Fibroblast of lung (primary cell): ENCODE measurements around the gene VSIG10L2. TPM values are rescaled to one million over a fixed set of nuclear protein-coding genes. Genes with fewer than 3 reads are reported as not detected.

Experiments used
- DNase-seq, 2 donors: peaks; one replicate each; pipeline versions ENCODE4 v3.0.0 to v3.0.0-alpha.2; 2010; ENCODE audit warnings: low read depth in 2 of 2
- H2AFZ ChIP-seq: 2 replicates; pipeline ENCODE4 v1.5.1; 2012; ENCODE audit warnings: low read length, control low read depth, inconsistent platforms
- H3K27ac ChIP-seq: 2 replicates; pipeline ENCODE4 v1.5.1; 2011; ENCODE audit warnings: low read length, control low read depth; ENCODE audit not compliant: insufficient read depth
- H3K27me3 ChIP-seq: 2 replicates; pipeline ENCODE4 v1.5.1; 2011; ENCODE audit warnings: mild to moderate bottlenecking, low read length; ENCODE audit not compliant: control insufficient read depth, insufficient read depth
- H3K36me3 ChIP-seq: 2 replicates; pipeline ENCODE4 v1.5.1; 2011; ENCODE audit warnings: low read length; ENCODE audit not compliant: control insufficient read depth, insufficient read depth
- H3K4me1 ChIP-seq: 2 replicates; pipeline ENCODE4 v1.5.1; 2011; ENCODE audit warnings: low read length; ENCODE audit not compliant: control insufficient read depth, insufficient read depth; ENCODE audit errors: extremely low read depth
- H3K4me2 ChIP-seq: 2 replicates; pipeline ENCODE4 v1.5.1; 2011; ENCODE audit warnings: low read length, control low read depth; ENCODE audit not compliant: insufficient read depth; ENCODE audit errors: extremely low read depth
- H3K4me3 ChIP-seq, 4 experiments: fragments of 200-600 bp in 1 of 4; sonication (generic) in 1 of 4; replicated peaks in 1 of 4; 2 replicates each; pipeline ENCODE4 v1.5.1; 2011 to 2016; ENCODE audit warnings: low read length in 4 of 4, low read depth in 3 of 4, mild to moderate bottlenecking in 3 of 4, control low read depth in 2 of 4, inconsistent platforms in 1 of 4, mixed read lengths in 1 of 4; ENCODE audit not compliant: insufficient read depth in 1 of 4; ENCODE audit errors: control extremely low read depth in 1 of 4
- H3K79me2 ChIP-seq: 2 replicates; pipeline ENCODE4 v1.5.1; 2012; ENCODE audit warnings: mild to moderate bottlenecking, low read length, inconsistent platforms; ENCODE audit not compliant: control insufficient read depth, insufficient read depth
- H3K9ac ChIP-seq: 2 replicates; pipeline ENCODE4 v1.5.1; 2011; ENCODE audit warnings: mild to moderate bottlenecking, low read length, control low read depth; ENCODE audit not compliant: insufficient read depth
- H3K9me3 ChIP-seq: 2 replicates; pipeline ENCODE4 v1.5.1; 2012; ENCODE audit warnings: low read depth, low read length; ENCODE audit not compliant: control insufficient read depth, insufficient read depth
- H4K20me1 ChIP-seq: 2 replicates; pipeline ENCODE4 v1.5.1; 2011; ENCODE audit warnings: low read length; ENCODE audit not compliant: control insufficient read depth, insufficient read depth; ENCODE audit errors: extremely low read depth
- CTCF ChIP-seq, 2 donors: IDR thresholded peaks in 1 of 2; conservative IDR thresholded peaks in 1 of 2; 1 replicate in 1 of 2; 2 replicates in 1 of 2; pipeline ENCODE4 v1.5.1; 2011 to 2012; ENCODE audit warnings: low read length in 2 of 2, control low read depth in 1 of 2, inconsistent platforms in 1 of 2, low read depth in 1 of 2, mild to moderate bottlenecking in 1 of 2
- EZH2 ChIP-seq: IDR thresholded peaks from 2 replicates; pipeline ENCODE4 v1.5.1; 2012; ENCODE audit warnings: low read length, control low read depth, mild to moderate bottlenecking; ENCODE audit errors: missing control alignments
- polyA plus RNA-seq, 2 donors: library from polyadenylated mRNA; depleted of rRNA in 1 of 2; stranded (reverse) in 1 of 2; unstranded in 1 of 2; fragments of >200 nt; gene quantifications; 2 replicates each; pipeline ENCODE4 v1.2.1, GENCODE V29; 2011 to 2012; ENCODE audit warnings: missing spikeins in 1 of 2
- total RNA-seq: library from RNA; depleted of rRNA; stranded (reverse); fragments of >200 nt; gene quantifications from 2 replicates; pipeline ENCODE4 v1.2.1, GENCODE V29; 2014

Gene VSIG10L2
- total and polyA plus RNA-seq, 2 donors (not counting 1 experiment from before 2014, with no cell fraction given), result not detected

DNA sequence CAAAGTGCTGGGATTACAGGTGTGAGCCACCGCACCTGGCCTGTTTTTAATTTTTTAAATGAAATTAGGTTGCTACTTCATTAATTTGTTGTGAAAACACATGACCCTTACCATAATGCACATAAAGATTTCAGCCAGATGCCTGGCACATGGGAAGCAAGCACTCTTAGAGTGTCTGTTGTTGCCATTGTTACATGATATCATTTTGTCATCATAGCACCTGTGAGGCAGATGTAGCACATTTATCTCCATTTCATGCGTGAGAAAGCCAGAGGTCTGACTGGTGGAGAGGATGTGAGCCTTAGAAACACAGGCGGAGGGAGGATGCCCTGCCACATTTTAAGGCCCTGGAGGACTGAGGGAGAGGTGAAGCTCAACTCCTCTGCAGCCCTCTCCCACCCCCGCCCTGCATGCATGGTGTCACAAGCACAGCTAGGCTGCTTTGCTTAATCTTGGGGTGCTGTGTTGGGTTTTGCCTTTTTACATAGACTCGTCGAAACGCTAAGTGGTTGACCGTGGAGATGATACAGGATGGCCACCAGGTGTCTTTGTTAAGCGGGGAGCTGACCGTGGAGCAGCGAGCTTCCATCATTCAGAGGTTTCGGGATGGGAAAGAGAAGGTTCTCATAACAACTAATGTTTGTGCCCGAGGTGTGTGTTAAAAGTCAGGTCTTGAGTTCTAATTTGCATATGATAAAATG is 27.6 kb upstream of the VSIG10L2 start:
- TF ChIP-seq CTCF (conservative IDR thresholded peaks at IDR 0.05 in 1 of 2, IDR thresholded peaks at IDR 0.05 in 1 of 2; ENCODE audit: low read depth in 1 of 2, low read length in 2 of 2), result no peak
- no peak for TF ChIP-seq EZH2
- no peak for DNase-seq

DNA sequence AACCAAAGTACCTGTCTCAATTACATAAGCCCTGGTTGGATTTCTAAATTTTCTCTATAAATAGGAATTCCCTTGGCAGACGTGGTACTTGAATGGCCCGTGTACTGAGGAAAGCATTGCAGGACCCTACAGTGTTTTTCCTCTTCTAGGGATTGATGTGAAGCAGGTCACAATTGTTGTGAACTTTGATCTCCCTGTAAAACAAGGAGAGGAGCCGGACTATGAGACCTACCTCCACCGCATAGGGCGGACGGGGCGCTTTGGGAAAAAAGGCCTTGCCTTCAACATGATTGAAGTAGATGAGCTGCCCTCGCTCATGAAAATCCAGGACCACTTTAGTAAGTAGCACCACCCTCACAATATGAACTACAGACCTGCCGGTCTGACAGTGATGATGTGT is 24.8 kb upstream of the VSIG10L2 start:
- no peak for TF ChIP-seq EZH2
- no peak for TF ChIP-seq CTCF (conservative IDR thresholded peaks at IDR 0.05 in 1 of 2, IDR thresholded peaks at IDR 0.05 in 1 of 2; ENCODE audit: low read depth in 1 of 2, low read length in 2 of 2)
- Histone ChIP-seq H3K4me1 (no peaks in the 10 kb centered on the region), H3K9me3 (no peaks in the 10 kb centered on the region), H3K36me3 (no peaks in the 10 kb centered on the region), H3K27ac (no peak overlapping the region), H3K4me3 (no peak overlapping the region), H3K4me2 (no peak overlapping the region), H3K27me3 (peaks cover 14% of the 10 kb centered on the region), H3K9ac (no peak overlapping the region), H2AFZ (no peak overlapping the region), H4K20me1 (no peaks in the 10 kb centered on the region), H3K79me2 (no peaks in the 10 kb centered on the region)
- DNase-seq, result no peak

More for the DNA sequence above, 27.6 kb upstream of the VSIG10L2 start:
- H3K4me1 ChIP-seq, result no peaks in the 10 kb centered on the region
- H3K27ac ChIP-seq, result no peak overlapping the region
- H3K9ac ChIP-seq, result no peak overlapping the region
- H3K4me2 ChIP-seq, result no peak overlapping the region
- H3K9me3 ChIP-seq, result no peaks in the 10 kb centered on the region
- no peaks in the 10 kb centered on the region for H3K36me3 ChIP-seq
- H3K79me2 ChIP-seq, result no peaks in the 10 kb centered on the region
- H2AFZ ChIP-seq, result no peak overlapping the region
- H3K4me3 ChIP-seq, result no peak overlapping the region
- peaks cover 19% of the 10 kb centered on the region for H3K27me3 ChIP-seq
- H4K20me1 ChIP-seq, result no peaks in the 10 kb centered on the region

- Histone ChIP-seq H3K27me3 (peaks cover 5% of the 10 kb centered on the region), H3K4me2 (no peak overlapping the region), H4K20me1 (no peaks in the 10 kb centered on the region), H2AFZ (no peak overlapping the region), H3K79me2 (no peaks in the 10 kb centered on the region), H3K4me3 (no peak overlapping the region), H3K9me3 (no peaks in the 10 kb centered on the region), H3K36me3 (no peaks in the 10 kb centered on the region), H3K9ac (no peak overlapping the region), H3K27ac (no peak overlapping the region), H3K4me1 (no peaks in the 10 kb centered on the region)
- DNase-seq, result no peak
- TF ChIP-seq CTCF (conservative IDR thresholded peaks at IDR 0.05 in 1 of 2, IDR thresholded peaks at IDR 0.05 in 1 of 2; ENCODE audit: low read depth in 1 of 2, low read length in 2 of 2) (no peak), EZH2 (no peak)
Measured at GRCh38 chr11:125922156-125922555, 23.7 kb upstream of the VSIG10L2 start.
